Ectodermal cell (in vitro differentiated cells): ENCODE results near the gene STAG1.
"Not testable (repeated sequence)": the region's sequence is repeated elsewhere in the genome, so short reads cannot be mapped to it uniquely, and the experiment has no call there.

Experiments
- H3K27ac ChIP-seq: 2 replicates; pipeline ENCODE4 v1.7.0; 2013; ENCODE audit warnings: mild to moderate bottlenecking, low read depth, low read length; ENCODE audit not compliant: insufficient read depth, poor library complexity, severe bottlenecking
- H3K27me3 ChIP-seq: 2 replicates; pipeline ENCODE4 v1.7.0; 2013; ENCODE audit warnings: mild to moderate bottlenecking, low read length; ENCODE audit not compliant: insufficient read depth, control insufficient read depth, poor library complexity, severe bottlenecking
- H3K36me3 ChIP-seq: one replicate; pipeline ENCODE4 v1.7.0; 2013; ENCODE audit warnings: low read length; ENCODE audit not compliant: control insufficient read depth, insufficient read depth
- H3K4me1 ChIP-seq: one replicate; pipeline ENCODE4 v1.7.0; 2013; ENCODE audit warnings: low read length; ENCODE audit not compliant: control insufficient read depth, insufficient read depth
- H3K4me3 ChIP-seq: 2 replicates; pipeline ENCODE4 v1.7.0; 2013; ENCODE audit warnings: low read depth, low read length, control low read depth; ENCODE audit not compliant: insufficient read depth
- H3K9me3 ChIP-seq: 2 replicates; pipeline ENCODE4 v1.7.0; 2013; ENCODE audit warnings: mild to moderate bottlenecking, low read length, moderate library complexity; ENCODE audit not compliant: control insufficient read depth
- WGBS, 2 experiments: methylation state at CpG; one replicate each; pipeline ENCODE4 v1.1.7; 2013; ENCODE audit warnings: missing lambda C conversion rate in 2 of 2; 5-methylcytosine and 5-hydroxymethylcytosine counted together

The STAG1 gene

GRCh38 chr3:136353461-136353860, 398.7 kb downstream of the STAG1 start:
- Histone ChIP-seq H3K36me3 (no peaks in the 10 kb centered on the region), H3K27me3 (no peaks in the 10 kb centered on the region), H3K4me3 (no peak overlapping the region), H3K9me3 (no peaks in the 10 kb centered on the region), H3K27ac (no peak overlapping the region), H3K4me1 (no peaks in the 10 kb centered on the region)
- WGBS, 2 experiments, result 81 to 93% methylated on average over 2 of the region's 2 CpGs

- Histone ChIP-seq H3K27ac (no peak overlapping the region), H3K4me1 (no peaks in the 10 kb centered on the region), H3K27me3 (no peaks in the 10 kb centered on the region), H3K36me3 (no peaks in the 10 kb centered on the region), H3K9me3 (no peaks in the 10 kb centered on the region), H3K4me3 (no peak overlapping the region)
- 91 to 92% methylated on average over 2 of the region's 3 CpGs for WGBS, 2 experiments
Observed at GRCh38 chr3:136351905-136352304, 400.3 kb downstream of the STAG1 start.

- WGBS, 2 experiments, result 62 to 90% methylated on average over 1 of the region's 1 CpG
- Histone ChIP-seq H3K27me3 (no peaks in the 10 kb centered on the region), H3K4me3 (no peak overlapping the region), H3K36me3 (no peaks in the 10 kb centered on the region), H3K4me1 (no peaks in the 10 kb centered on the region), H3K27ac (no peak overlapping the region), H3K9me3 (no peaks in the 10 kb centered on the region)
Observed at GRCh38 chr3:136351351-136351750, 400.8 kb downstream of the STAG1 start.

GRCh38 chr3:136350557-136350956, 401.6 kb downstream of the STAG1 start:
- no peak overlapping the region for H3K27ac ChIP-seq
- no peaks in the 10 kb centered on the region for H3K27me3 ChIP-seq
- no peaks in the 10 kb centered on the region for H3K4me1 ChIP-seq
- 97 to 100% methylated on average over 2 of the region's 2 CpGs for WGBS, 2 experiments
- no peak overlapping the region for H3K4me3 ChIP-seq
- no peaks in the 10 kb centered on the region for H3K9me3 ChIP-seq
- H3K36me3 ChIP-seq, result no peaks in the 10 kb centered on the region

GRCh38 chr3:136350132-136350531, 402.0 kb downstream of the STAG1 start:
- 77 to 92% methylated on average over 1 of the region's 1 CpG for WGBS, 2 experiments
- H3K9me3 ChIP-seq, result no peaks in the 10 kb centered on the region
- H3K4me3 ChIP-seq, result no peak overlapping the region
- H3K27me3 ChIP-seq, result no peaks in the 10 kb centered on the region
- H3K36me3 ChIP-seq, result no peaks in the 10 kb centered on the region
- no peaks in the 10 kb centered on the region for H3K4me1 ChIP-seq
- no peak overlapping the region for H3K27ac ChIP-seq

- H3K27me3 ChIP-seq, result no peaks in the 10 kb centered on the region
- 89 to 93% methylated on average over 2 to 4 of the region's 5 CpGs for WGBS, 2 experiments
- H3K9me3 ChIP-seq, result no peaks in the 10 kb centered on the region
- H3K27ac ChIP-seq, result no peak overlapping the region
- H3K4me1 ChIP-seq, result no peaks in the 10 kb centered on the region
- H3K36me3 ChIP-seq, result no peaks in the 10 kb centered on the region
- no peak overlapping the region for H3K4me3 ChIP-seq
Observed at GRCh38 chr3:136346486-136346885, 405.7 kb downstream of the STAG1 start.

- Histone ChIP-seq H3K4me3 (no peak overlapping the region), H3K36me3 (peaks cover 4% of the 10 kb centered on the region), H3K4me1 (no peaks in the 10 kb centered on the region), H3K9me3 (no peaks in the 10 kb centered on the region), H3K27me3 (no peaks in the 10 kb centered on the region), H3K27ac (no peak overlapping the region)
- WGBS, 2 experiments, result 78 to 87% methylated on average over 4 to 5 of the region's 5 CpGs
Observed at GRCh38 chr3:136343873-136344555, 408.2 kb downstream of the STAG1 start.

GRCh38 chr3:136343446-136343845, 408.7 kb downstream of the STAG1 start:
- Histone ChIP-seq H3K9me3 (no peaks in the 10 kb centered on the region), H3K27me3 (no peaks in the 10 kb centered on the region), H3K4me1 (no peaks in the 10 kb centered on the region), H3K36me3 (peaks cover 4% of the 10 kb centered on the region), H3K27ac (no peak overlapping the region), H3K4me3 (no peak overlapping the region)
- WGBS, 2 experiments, result 93 to 97% methylated on average over 2 of the region's 2 CpGs

- no peak overlapping the region for H3K27ac ChIP-seq
- WGBS, 2 experiments, result 89 to 95% methylated on average over 4 of the region's 4 CpGs
Observed at GRCh38 chr3:136336329-136337100, 415.7 kb downstream of the STAG1 start.

GRCh38 chr3:136334726-136335125, 417.5 kb downstream of the STAG1 start:
- H3K4me3 ChIP-seq, H3K9me3 ChIP-seq, H3K27me3 ChIP-seq, H3K27ac ChIP-seq, H3K4me1 ChIP-seq: not testable (repeated sequence)
- H3K36me3 ChIP-seq, result peaks cover 11% of the 10 kb centered on the region
- WGBS, 2 experiments, result 92 to 96% methylated on average over 6 of the region's 6 CpGs

More at GRCh38 chr3:136336329-136337100, 415.7 kb downstream of the STAG1 start:
- Histone ChIP-seq H3K36me3 (peaks cover 15% of the 10 kb centered on the region), H3K4me3 (no peak overlapping the region), H3K9me3 (no peaks in the 10 kb centered on the region), H3K4me1 (no peaks in the 10 kb centered on the region), H3K27me3 (no peaks in the 10 kb centered on the region)
